ENCODE measurements around the gene STX7. TPM values are rescaled to one million over a fixed set of nuclear protein-coding genes. Genes with fewer than 3 reads are reported as not detected.

Gene STX7
- total RNA-seq, 1 donor from 2014 or later = 97.2 TPM

- ATAC-seq = no peak
- Histone ChIP-seq H3K4me1 (peaks cover 50% of the 10 kb centered on the region), H3K36me3 (peaks cover 23% of the 10 kb centered on the region), H3K9me3 (no peaks in the 10 kb centered on the region), H3K4me3 (no peak overlapping the region), H3K27ac (no peak overlapping the region), H3K27me3 (ENCODE audit: low read depth) (no peaks in the 10 kb centered on the region)
- no peak for DNase-seq
- TF ChIP-seq CTCF (IDR thresholded peaks at IDR 0.05) = no peak
- intact Hi-C loops (cut with DNase I) = no loop called here
Observed at GRCh38 chr6:132496519-132497180, 16.3 kb downstream of the STX7 start.

- no peak overlapping the region for H3K27ac ChIP-seq
- no peaks in the 10 kb centered on the region for H3K27me3 ChIP-seq (ENCODE audit: low read depth)
- H3K4me1 ChIP-seq = peaks cover 60% of the 10 kb centered on the region
- H3K9me3 ChIP-seq = no peaks in the 10 kb centered on the region
- H3K4me3 ChIP-seq = no peak overlapping the region
- DNase-seq = no peak
- no peak for ATAC-seq
- H3K36me3 ChIP-seq = peaks cover 13% of the 10 kb centered on the region
- no peak for TF ChIP-seq CTCF (IDR thresholded peaks at IDR 0.05)
- intact Hi-C loops (cut with DNase I) = no loop called here
Observed at GRCh38 chr6:132495604-132496079, 17.3 kb downstream of the STX7 start.

- no peaks in the 10 kb centered on the region for H3K27me3 ChIP-seq (ENCODE audit: low read depth)
- H3K4me1 ChIP-seq = peaks cover 62% of the 10 kb centered on the region
- TF ChIP-seq CTCF (IDR thresholded peaks at IDR 0.05) = no peak
- no peak overlapping the region for H3K4me3 ChIP-seq
- peaks cover 9% of the 10 kb centered on the region for H3K36me3 ChIP-seq
- no peak overlapping the region for H3K27ac ChIP-seq
- no peaks in the 10 kb centered on the region for H3K9me3 ChIP-seq
- ATAC-seq = no peak
- intact Hi-C loops (cut with DNase I) = no loop called here
- no peak for DNase-seq
Observed at GRCh38 chr6:132494954-132495353, 18.0 kb downstream of the STX7 start.

- DNase-seq (no peak), ATAC-seq (peak; percentile 24 to 45)
- TF ChIP-seq CTCF (IDR thresholded peaks at IDR 0.05) = no peak
- intact Hi-C loops (cut with DNase I) = no loop called here
- Histone ChIP-seq H3K27me3 (ENCODE audit: low read depth) (no peaks in the 10 kb centered on the region), H3K9me3 (no peaks in the 10 kb centered on the region), H3K4me3 (no peak overlapping the region), H3K27ac (no peak overlapping the region), H3K36me3 (no peaks in the 10 kb centered on the region), H3K4me1 (peaks cover 52% of the 10 kb centered on the region)
Observed at GRCh38 chr6:132491881-132492280, 21.0 kb downstream of the STX7 start.

- no peak for DNase-seq
- no peaks in the 10 kb centered on the region for H3K9me3 ChIP-seq
- H3K4me1 ChIP-seq = peaks cover 47% of the 10 kb centered on the region
- no peaks in the 10 kb centered on the region for H3K27me3 ChIP-seq (ENCODE audit: low read depth)
- no peak for TF ChIP-seq CTCF (IDR thresholded peaks at IDR 0.05)
- peak in 1 of 2 donors; percentile 28 for ATAC-seq
- H3K27ac ChIP-seq = no peak overlapping the region
- no peak overlapping the region for H3K4me3 ChIP-seq
- intact Hi-C loops (cut with DNase I) = no loop called here
- H3K36me3 ChIP-seq = no peaks in the 10 kb centered on the region
Observed at GRCh38 chr6:132491303-132491702, 21.6 kb downstream of the STX7 start.
